GM21737 (cell line): ENCODE data around the gene SFT2D1.
"Not testable (repeated sequence)": the region's sequence is repeated elsewhere in the genome, so short reads cannot be mapped to it uniquely, and the experiment has no call there.

Experiments
- ATAC-seq: cut with Tn5 transposase; IDR thresholded peaks from one replicate; pipeline ENCODE4 v1.9.1; 2021; ENCODE audit warnings: mild to moderate bottlenecking, moderate library complexity; ENCODE audit not compliant: unreplicated experiment

SFT2D1 gene

DNA sequence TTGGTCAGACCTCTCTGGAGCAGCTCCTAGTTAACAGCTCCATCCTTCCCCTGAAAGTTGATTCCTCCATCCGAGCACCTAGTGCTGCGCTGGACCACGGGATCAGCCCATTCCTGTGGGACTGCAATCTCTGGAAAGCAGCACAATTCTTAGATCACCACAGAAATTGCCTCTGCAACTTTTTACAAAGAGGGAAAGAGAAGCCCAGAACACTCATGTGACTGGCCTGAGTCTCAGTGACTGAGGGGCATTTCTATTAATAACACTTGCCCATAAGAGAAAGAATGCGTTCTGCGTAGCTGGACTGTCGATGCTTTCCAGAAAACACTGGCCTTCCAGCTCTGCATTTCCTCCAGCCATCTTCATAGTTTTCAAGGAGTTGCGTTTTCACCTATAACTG, 22.1 kb upstream of the SFT2D1 start:
- no peak for ATAC-seq

DNA sequence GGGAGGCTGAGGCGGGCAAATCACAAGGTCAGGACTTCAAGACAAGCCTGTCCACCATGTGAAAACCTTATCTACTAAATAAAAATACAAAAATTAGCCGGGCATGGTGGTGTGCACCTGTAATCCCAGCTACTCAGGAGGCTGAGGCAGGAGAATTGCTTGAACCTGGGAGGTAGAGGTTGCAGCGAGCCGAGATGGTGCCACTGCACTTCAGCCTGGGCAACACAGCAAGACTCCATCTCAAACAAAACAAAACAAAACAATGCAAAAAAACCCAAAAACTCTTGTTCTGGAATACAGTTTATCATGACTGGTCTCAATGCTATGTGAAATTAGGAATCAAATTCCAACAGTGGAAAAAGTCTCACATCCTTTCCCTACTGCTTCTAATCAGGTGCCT, 20.1 kb upstream of the SFT2D1 start:
- not testable (repeated sequence) for ATAC-seq

- ATAC-seq, result no peak
Observed at GRCh38 chr6:166361077-166361429, 18.7 kb upstream of the SFT2D1 start.

DNA sequence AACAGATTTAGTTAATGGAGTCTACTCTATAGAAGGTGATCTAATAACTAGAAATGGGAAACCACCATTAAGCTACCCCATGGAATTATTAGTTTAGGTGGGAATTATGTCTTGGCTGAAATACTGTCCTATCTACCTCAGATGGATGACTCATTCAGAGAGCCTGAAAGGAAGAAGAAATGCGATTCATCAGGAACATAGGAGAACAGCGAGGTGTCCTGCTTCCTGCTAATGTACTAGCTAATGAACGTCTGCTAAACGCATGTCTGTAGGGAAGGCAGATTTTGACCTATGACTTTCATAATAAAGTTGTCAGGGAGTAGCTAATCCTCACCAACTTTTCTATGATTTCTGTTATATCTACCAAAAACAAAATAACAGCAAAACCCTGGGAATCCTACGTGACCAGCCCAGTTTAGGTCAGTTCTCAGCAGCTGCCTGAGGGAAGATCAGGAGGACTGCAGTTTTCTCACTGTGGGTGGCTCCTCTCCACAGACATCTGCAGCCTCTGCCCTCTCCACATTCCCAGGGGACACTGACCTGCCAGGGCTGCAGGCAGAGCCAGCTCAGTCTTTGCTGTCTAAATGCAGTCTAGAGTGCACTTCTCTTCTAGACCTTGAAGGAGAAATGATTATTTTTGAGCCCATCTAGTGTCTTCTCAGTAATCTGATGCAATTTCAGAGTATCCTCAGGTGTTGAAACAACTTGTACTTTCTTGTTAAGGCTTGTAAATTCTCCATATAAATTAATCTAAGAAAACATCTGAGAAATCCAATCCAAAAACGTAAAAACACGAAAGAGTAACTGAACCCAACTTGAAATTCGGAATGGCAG, 18.1 kb upstream of the SFT2D1 start:
- ATAC-seq, result no peak

DNA sequence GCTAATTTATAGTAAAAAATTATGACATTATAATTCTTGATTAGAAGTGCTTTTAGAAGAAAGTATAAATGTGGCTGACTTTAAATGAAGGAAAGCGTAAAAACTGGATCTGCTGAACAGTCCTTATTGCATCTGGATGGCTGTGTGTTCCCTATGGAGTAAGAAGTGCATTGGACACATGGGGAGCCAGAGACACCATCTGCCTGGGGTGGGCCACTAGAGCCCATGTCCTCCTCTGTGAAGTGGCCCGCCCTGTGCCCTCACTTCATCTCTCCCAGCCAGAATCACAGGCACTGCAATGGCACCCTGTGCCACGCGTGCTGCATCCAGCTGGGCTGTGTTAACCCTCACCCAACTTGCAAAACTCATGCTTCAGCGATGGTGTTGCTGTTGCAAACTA, 13.2 kb upstream of the SFT2D1 start:
- no peak for ATAC-seq

GRCh38 chr6:166354965-166355364, 12.6 kb upstream of the SFT2D1 start:
- no peak for ATAC-seq

DNA sequence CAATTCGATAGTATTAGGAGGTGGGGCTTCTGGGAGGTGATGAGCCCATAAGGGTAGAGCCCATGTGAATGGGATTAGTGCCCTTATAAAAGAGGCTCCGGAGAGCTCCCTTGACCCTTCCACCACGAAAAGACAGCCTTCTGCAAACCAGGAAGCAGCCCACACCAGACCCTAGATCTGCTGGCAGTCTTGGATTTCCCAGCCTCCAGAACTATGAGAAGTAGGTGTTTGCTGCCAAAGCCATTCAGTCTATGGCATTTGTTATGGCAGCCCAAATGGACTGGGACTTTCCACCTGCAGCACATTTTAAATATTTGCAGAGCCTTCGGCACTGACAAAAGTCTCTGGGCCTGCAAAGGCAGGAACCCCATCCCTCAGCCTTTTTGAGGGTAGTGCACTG, 11.8 kb upstream of the SFT2D1 start:
- no peak for ATAC-seq

GRCh38 chr6:166353507-166353906, 11.2 kb upstream of the SFT2D1 start:
- no peak for ATAC-seq

GRCh38 chr6:166352923-166353322, 10.6 kb upstream of the SFT2D1 start:
- no peak for ATAC-seq

GRCh38 chr6:166351715-166352285, 9.5 kb upstream of the SFT2D1 start:
- ATAC-seq, result peak; percentile 92

GRCh38 chr6:166348305-166348949, 6.1 kb upstream of the SFT2D1 start:
- ATAC-seq, result no peak

GRCh38 chr6:166346965-166347364, 4.6 kb upstream of the SFT2D1 start:
- no peak for ATAC-seq

GRCh38 chr6:166346449-166346848, 4.1 kb upstream of the SFT2D1 start:
- ATAC-seq, result no peak

GRCh38 chr6:166345672-166346071, 3.3 kb upstream of the SFT2D1 start:
- ATAC-seq, result not testable (repeated sequence)

- not testable (repeated sequence) for ATAC-seq
Observed at GRCh38 chr6:166344921-166345320, 2.6 kb upstream of the SFT2D1 start.

- no peak for ATAC-seq
Observed at GRCh38 chr6:166344240-166344639, 1.9 kb upstream of the SFT2D1 start.

- peak; percentile 13 for ATAC-seq
Observed at GRCh38 chr6:166343150-166343487, 774 bp upstream of the SFT2D1 start.

DNA sequence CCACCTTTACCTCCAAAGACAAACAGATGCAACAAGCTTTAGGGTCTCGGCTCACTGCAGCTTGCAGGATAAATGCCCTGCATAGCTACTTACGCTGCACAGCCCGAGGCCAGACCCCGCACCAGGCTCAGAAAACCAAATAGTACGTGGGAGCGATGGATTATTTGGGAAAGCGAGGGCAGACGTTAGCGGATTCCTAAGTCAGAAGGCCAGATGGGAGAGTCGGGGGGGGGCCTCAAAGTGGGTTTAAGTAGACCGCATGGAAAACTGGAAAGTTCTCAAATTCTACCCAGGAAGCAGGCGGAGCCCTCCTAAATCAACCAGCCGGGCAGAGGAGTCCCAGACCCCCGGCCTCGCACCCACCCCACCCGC, 382 bp downstream of the SFT2D1 start:
- ATAC-seq, result no peak

GRCh38 chr6:166341464-166341863, 881 bp downstream of the SFT2D1 start:
- ATAC-seq, result no peak

DNA sequence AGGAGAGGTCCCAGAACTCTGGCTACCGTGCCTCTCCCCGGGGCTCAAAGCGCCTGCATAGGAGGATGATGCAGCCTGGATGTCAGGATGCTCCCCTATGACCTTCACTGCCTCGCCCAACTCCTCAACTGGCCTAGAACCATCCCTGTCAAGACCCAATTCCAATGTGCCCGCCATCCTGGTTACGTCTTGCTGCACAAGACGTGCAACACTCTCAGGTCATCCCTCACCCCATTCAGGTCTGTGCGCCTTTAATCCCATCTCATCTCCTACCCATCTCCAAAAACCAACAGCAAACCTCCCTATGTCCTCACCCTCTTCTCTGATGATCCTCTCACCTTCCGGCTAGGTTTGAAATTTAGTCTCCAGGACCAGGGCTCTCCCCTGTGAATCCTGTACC, 3.5 kb downstream of the SFT2D1 start:
- no peak for ATAC-seq

DNA sequence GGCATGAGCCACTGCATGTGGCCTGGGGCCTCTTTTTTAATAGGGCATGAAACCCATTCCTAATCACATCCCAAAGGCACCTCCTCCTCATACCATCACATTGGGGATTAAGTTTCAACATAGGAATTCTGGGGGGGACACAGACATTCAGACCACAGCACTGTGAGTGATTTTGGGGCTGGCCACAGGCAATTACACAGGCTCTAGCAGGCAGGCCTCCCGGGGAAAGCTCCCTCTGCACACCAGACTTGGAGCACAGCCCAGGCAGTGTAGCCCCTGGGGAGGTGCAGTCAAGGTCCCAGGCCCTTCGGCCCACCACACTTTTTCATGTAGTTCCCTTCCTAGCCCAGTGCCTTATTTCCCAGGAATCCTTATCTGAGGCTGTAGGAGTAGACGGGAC, 5.5 kb downstream of the SFT2D1 start:
- no peak for ATAC-seq
